ENCODE measurements around the gene FCSK. TPM values are rescaled to one million over a fixed set of nuclear protein-coding genes. Genes with fewer than 3 reads are reported as not detected.

FCSK gene
- total and polyA plus RNA-seq, 2 of the 13 experiments (the other 11 are each of a cell fraction or from before 2014, with no cell fraction given) = 9.1 to 19.2 TPM

DNA sequence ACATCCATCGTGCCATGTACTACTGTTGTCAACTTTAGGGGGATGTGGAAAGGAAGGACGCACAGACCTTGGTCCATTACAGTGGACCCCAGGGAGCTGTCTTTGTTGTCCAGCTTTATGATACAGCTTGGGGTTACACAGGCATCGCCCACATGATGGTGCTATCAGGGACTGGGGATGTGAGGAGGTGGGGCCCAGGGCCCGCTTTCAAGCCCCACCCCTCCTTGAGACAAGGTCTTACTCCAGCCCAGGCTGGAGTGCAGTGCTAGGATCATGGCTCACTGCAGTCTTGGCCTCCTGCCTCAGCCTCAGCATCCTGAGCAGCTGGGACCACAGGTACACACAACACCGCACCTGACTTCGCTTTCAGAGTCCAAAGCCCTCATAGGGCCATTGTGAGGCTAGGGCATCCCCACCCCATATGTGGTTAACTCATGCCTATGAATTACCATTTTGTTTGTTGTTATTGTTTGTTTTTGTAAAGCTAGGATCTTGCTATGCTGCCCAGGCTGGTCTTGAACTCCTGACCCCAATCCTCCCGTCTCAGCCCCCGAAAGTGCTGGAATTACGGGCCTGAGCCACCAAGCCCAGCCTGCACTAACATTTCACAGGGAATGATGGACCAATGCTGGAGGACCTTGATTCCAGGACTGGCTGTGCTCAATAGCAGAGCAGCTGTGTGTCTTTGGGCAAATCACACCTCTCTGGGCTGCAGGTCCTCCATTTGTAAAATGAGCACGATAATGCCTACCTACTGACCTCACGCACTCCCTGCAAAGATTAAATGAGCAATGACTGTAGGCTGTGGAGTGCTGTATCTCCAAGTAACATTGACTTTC is 32.7 kb upstream of the FCSK start:
- no peaks in the 10 kb centered on the region for H3K27me3 ChIP-seq (ENCODE audit: control insufficient read depth in 1 of 2, insufficient read depth in 2 of 2, low read length in 2 of 2)
- H3K79me2 ChIP-seq (ENCODE audit: insufficient read depth, low read length) = peaks cover 82% of the 10 kb centered on the region
- H2AFZ ChIP-seq (ENCODE audit: low read length) = no peak overlapping the region
- H3K4me3 ChIP-seq (replicated peaks in 1 of 3; ENCODE audit: insufficient read depth in 1 of 3, low read depth in 2 of 3, low read length in 3 of 3) = no peak overlapping the region
- H3K4me2 ChIP-seq (ENCODE audit: low read depth, low read length) = peak overlapping the region; percentile 23; the same call in 1 of the 2 replicates
- peak overlapping the region; percentile 57 for H3K27ac ChIP-seq (ENCODE audit: extremely low read length, insufficient read depth, low read length)
- intact Hi-C loops (cut with micrococcal nuclease; ENCODE audit: unreplicated experiment) = no loop called here
- H3K36me3 ChIP-seq (replicated peaks in 1 of 2; ENCODE audit: control insufficient read depth in 1 of 2, insufficient read depth in 2 of 2, low read length in 2 of 2) = peaks cover 5 to 32% of the 10 kb centered on the region in 2 experiments; a peak in 4 of 5 replicates
- FAIRE-seq (no peak), DNase-seq (ENCODE audit: low spot score) (no peak), ATAC-seq (no peak)
- H4K20me1 ChIP-seq (ENCODE audit: insufficient read depth, low read length) = no peaks in the 10 kb centered on the region; the same call in 1 of the 2 replicates
- H3K9ac ChIP-seq (ENCODE audit: insufficient read depth, low read depth, low read length) = no peak overlapping the region
- no TSS peak for BruUV-seq (replicated peaks)
- H3K9me3 ChIP-seq (ENCODE audit: low read length) = no peaks in the 10 kb centered on the region
- H3K4me1 ChIP-seq (ENCODE audit: insufficient read depth, low read length) = peaks cover 90% of the 10 kb centered on the region
- over 99% methylated on average over 10 of the region's 11 CpGs for WGBS (ENCODE audit: low lambda C conversion rate)
- POLR2A ChIA-PET = interaction anchor here (0.8 to 6.0 kb wide), 5 partner anchors 11 to 41 kb away, joined by 3 to 30 read pairs (median 4); partner anchors contain the start of genes FCSK and ST3GAL2
- TF ChIP-seq, protein P1, sequence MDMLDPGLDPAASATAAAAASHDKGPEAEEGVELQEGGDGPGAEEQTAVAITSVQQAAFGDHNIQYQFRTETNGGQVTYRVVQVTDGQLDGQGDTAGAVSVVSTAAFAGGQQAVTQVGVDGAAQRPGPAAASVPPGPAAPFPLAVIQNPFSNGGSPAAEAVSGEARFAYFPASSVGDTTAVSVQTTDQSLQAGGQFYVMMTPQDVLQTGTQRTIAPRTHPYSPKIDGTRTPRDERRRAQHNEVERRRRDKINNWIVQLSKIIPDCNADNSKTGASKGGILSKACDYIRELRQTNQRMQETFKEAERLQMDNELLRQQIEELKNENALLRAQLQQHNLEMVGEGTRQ (IDR thresholded peaks at IDR 0.05; ENCODE audit: low read depth, low read length) = no peak
- TF ChIP-seq, protein P1 (CRISPR knock-in tag; IDR thresholded peaks at IDR 0.05; ENCODE audit: borderline replicate concordance) = no peak
- no peak for TF ChIP-seq KLF11 (CRISPR knock-in tag; IDR thresholded peaks at IDR 0.05)
- TF ChIP-seq ZNF768 (CRISPR knock-in tag; IDR thresholded peaks at IDR 0.05) = peak; percentile 80
- TF ChIP-seq, protein P2, sequence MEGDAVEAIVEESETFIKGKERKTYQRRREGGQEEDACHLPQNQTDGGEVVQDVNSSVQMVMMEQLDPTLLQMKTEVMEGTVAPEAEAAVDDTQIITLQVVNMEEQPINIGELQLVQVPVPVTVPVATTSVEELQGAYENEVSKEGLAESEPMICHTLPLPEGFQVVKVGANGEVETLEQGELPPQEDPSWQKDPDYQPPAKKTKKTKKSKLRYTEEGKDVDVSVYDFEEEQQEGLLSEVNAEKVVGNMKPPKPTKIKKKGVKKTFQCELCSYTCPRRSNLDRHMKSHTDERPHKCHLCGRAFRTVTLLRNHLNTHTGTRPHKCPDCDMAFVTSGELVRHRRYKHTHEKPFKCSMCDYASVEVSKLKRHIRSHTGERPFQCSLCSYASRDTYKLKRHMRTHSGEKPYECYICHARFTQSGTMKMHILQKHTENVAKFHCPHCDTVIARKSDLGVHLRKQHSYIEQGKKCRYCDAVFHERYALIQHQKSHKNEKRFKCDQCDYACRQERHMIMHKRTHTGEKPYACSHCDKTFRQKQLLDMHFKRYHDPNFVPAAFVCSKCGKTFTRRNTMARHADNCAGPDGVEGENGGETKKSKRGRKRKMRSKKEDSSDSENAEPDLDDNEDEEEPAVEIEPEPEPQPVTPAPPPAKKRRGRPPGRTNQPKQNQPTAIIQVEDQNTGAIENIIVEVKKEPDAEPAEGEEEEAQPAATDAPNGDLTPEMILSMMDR (CRISPR knock-in tag; IDR thresholded peaks at IDR 0.05) = 0 out of 2 replicates have a peak, but pooled peaks have one; percentile 4
- peak; percentile 96 for TF ChIP-seq ZNF121 (CRISPR knock-in tag; IDR thresholded peaks at IDR 0.05)
- 0 out of 2 replicates have a peak, but pooled peaks have one; percentile 37 for TF ChIP-seq ZMYM3 (CRISPR knock-in tag; IDR thresholded peaks at IDR 0.05)
- in situ Hi-C loops (cut with HindIII; ENCODE audit: extremely low pct_ligation_motif_present, low pct_unique_long_range_greater_than_20kb) = no loop called here
- CTCF ChIA-PET (ENCODE audit: low intra/inter-chr PET ratio, low total read pairs) = no interaction called here

Measured in HepG2 (cell line).